Lung (tissue), 12 donors: ENCODE data around the gene SMURF1. TPM values are rescaled to one million over a fixed set of nuclear protein-coding genes. Genes with fewer than 3 reads are reported as not detected.
A peak's percentile ranks its signal among the peaks of the same experiment; 100 is the strongest.

Experiments
- ATAC-seq: fragments of 200-7000 bp; cut with Tn5 transposase; one replicate; pipeline ENCODE4 v1.9.1; 2020; ENCODE audit warnings: moderate number of reproducible peaks; ENCODE audit not compliant: insufficient read depth, low FRiP score
- DNase-seq, 3 donors: peaks; one replicate each; pipeline ENCODE4 v3.0.0-alpha.2; 2013 to 2017
- H3K27ac ChIP-seq, 2 donors: one replicate each; pipeline ENCODE4 v1.5.1; 2013; ENCODE audit warnings: mild to moderate bottlenecking in 2 of 2, moderate library complexity in 2 of 2, control low read depth in 1 of 2, inconsistent platforms in 1 of 2, low read depth in 1 of 2, low read length in 1 of 2
- H3K27me3 ChIP-seq, 3 donors: one replicate each; pipeline ENCODE4 v1.5.1; 2013; ENCODE audit warnings: low read length in 2 of 3; ENCODE audit not compliant: control insufficient read depth in 3 of 3, insufficient read depth in 3 of 3
- H3K36me3 ChIP-seq, 4 donors: one replicate each; pipeline ENCODE4 v1.5.1; 2013; ENCODE audit warnings: low read length in 4 of 4, mild to moderate bottlenecking in 1 of 4, moderate library complexity in 1 of 4; ENCODE audit not compliant: control insufficient read depth in 4 of 4, insufficient read depth in 4 of 4
- H3K4me1 ChIP-seq, 5 donors: one replicate each; pipeline ENCODE4 v1.5.1; 2013; ENCODE audit warnings: low read length in 5 of 5, mild to moderate bottlenecking in 2 of 5, moderate library complexity in 1 of 5; ENCODE audit not compliant: control insufficient read depth in 5 of 5, insufficient read depth in 5 of 5
- H3K4me3 ChIP-seq: one replicate; pipeline ENCODE4 v1.5.1; 2013; ENCODE audit warnings: mild to moderate bottlenecking, control low read depth, moderate library complexity
- H3K9ac ChIP-seq, 2 donors: one replicate each; pipeline ENCODE4 v1.5.1; 2013; ENCODE audit warnings: low read length in 2 of 2, control low read depth in 1 of 2; ENCODE audit not compliant: insufficient read depth in 1 of 2
- H3K9me3 ChIP-seq, 4 donors: one replicate each; pipeline ENCODE4 v1.5.1; 2013; ENCODE audit warnings: low read length in 3 of 4, mild to moderate bottlenecking in 1 of 4, moderate library complexity in 1 of 4; ENCODE audit not compliant: control insufficient read depth in 4 of 4, insufficient read depth in 3 of 4
- CTCF ChIP-seq: IDR thresholded peaks from 2 replicates; pipeline ENCODE4 v1.5.1; 2012; ENCODE audit warnings: mild to moderate bottlenecking; ENCODE audit errors: control extremely low read depth, extremely low read depth
- WGBS, 2 donors: extraction: QIAGEN DNeasy Blood & Tissue Kit; methylation state at CpG; one replicate each; pipeline ENCODE4 v1.1.7; 2013; 5-methylcytosine and 5-hydroxymethylcytosine counted together
- polyA plus RNA-seq, 2 donors: library from polyadenylated mRNA; stranded (reverse); fragments of 200-250 nt; gene quantifications; one replicate each; pipeline ENCODE4 v1.2.1, GENCODE V29; 2013
- total RNA-seq, 2 donors: library from RNA; depleted of rRNA in 1 of 2; stranded (reverse); fragments of >200 nt in 1 of 2; gene quantifications; one replicate each; pipeline ENCODE4 v1.2.1, GENCODE V29; 2014 to 2021
- donor health status: control.
- donor health status: control.
- donor health status: Bipolar disorder and iron deficiency.
- donor health status: healthy.
- donor health status: DM: yes; HTN: yes; CAD: no.

SMURF1 gene
- total and polyA plus RNA-seq, 4 donors = 9.0 to 36.4 (median 21.5) TPM

- H3K9me3 ChIP-seq = no peaks in the 10 kb centered on the region
- H3K27me3 ChIP-seq = no peaks in the 10 kb centered on the region
- no peak for TF ChIP-seq CTCF
- no peak overlapping the region for H3K4me3 ChIP-seq
- no peak for ATAC-seq
- DNase-seq = no peak
- H3K9ac ChIP-seq = no peak overlapping the region
- 70 to 79% methylated on average over 6 of the region's 6 CpGs for WGBS, 2 donors
- peaks cover 7 to 18% (median 11%) of the 10 kb centered on the region in 5 donors for H3K4me1 ChIP-seq
- no peaks in the 10 kb centered on the region for H3K36me3 ChIP-seq
- peak overlapping the region in 1 of 2 donors; percentile 45 for H3K27ac ChIP-seq
Observed at GRCh38 chr7:99098824-99099498, 44.9 kb downstream of the SMURF1 start.

GRCh38 chr7:99098286-99098823, 45.6 kb downstream of the SMURF1 start:
- H3K9ac ChIP-seq = no peak overlapping the region

GRCh38 chr7:99097730-99098129, 46.2 kb downstream of the SMURF1 start:
- no peaks in the 10 kb centered on the region for H3K27me3 ChIP-seq
- peaks cover 7 to 18% (median 11%) of the 10 kb centered on the region in 5 donors for H3K4me1 ChIP-seq
- WGBS, 2 donors = 96 to 100% methylated on average over 2 of the region's 2 CpGs
- H3K9ac ChIP-seq = no peak overlapping the region
- H3K4me3 ChIP-seq = no peak overlapping the region
- ATAC-seq (no peak), DNase-seq (no peak)
- H3K27ac ChIP-seq = no peak overlapping the region
- no peak for TF ChIP-seq CTCF
- H3K36me3 ChIP-seq = no peaks in the 10 kb centered on the region
- H3K9me3 ChIP-seq = no peaks in the 10 kb centered on the region

More at GRCh38 chr7:99098286-99098823, 45.6 kb downstream of the SMURF1 start:
- Histone ChIP-seq H3K27ac (peak overlapping the region in 1 of 2 donors; percentile 45), H3K36me3 (no peaks in the 10 kb centered on the region), H3K27me3 (no peaks in the 10 kb centered on the region), H3K4me1 (peaks cover 7 to 18% (median 11%) of the 10 kb centered on the region in 5 donors), H3K9me3 (no peaks in the 10 kb centered on the region), H3K4me3 (no peak overlapping the region)
- WGBS, 2 donors = 81 to 90% methylated on average over 3 of the region's 3 CpGs
- no peak for TF ChIP-seq CTCF
- DNase-seq = no peak
- ATAC-seq = no peak
